Epithelial cell of proximal tubule (primary cell): ENCODE data around the gene HTN1. TPM values are rescaled to one million over a fixed set of nuclear protein-coding genes. Genes with fewer than 3 reads are reported as not detected.
"Not testable (repeated sequence)": the region's sequence is repeated elsewhere in the genome, so short reads cannot be mapped to it uniquely, and the experiment has no call there.

Experiments used
- DNase-seq: peaks from one replicate; pipeline ENCODE4 v3.0.0-alpha.2; 2011; ENCODE audit warnings: low read depth
- H3K4me3 ChIP-seq: 2 replicates; pipeline ENCODE4 v1.5.1; 2011; ENCODE audit warnings: low read depth, mild to moderate bottlenecking, low read length
- CTCF ChIP-seq: conservative IDR thresholded peaks from 2 replicates; pipeline ENCODE4 v1.5.1; 2012; ENCODE audit warnings: low read depth, mild to moderate bottlenecking, low read length
- total RNA-seq: library from RNA; depleted of rRNA; stranded (reverse); fragments of >200 nt; gene quantifications from 2 replicates; pipeline ENCODE4 v1.2.3, GENCODE V29; 2015

The HTN1 gene
- total RNA-seq, 1 donor from 2014 or later = not detected

- H3K4me3 ChIP-seq = no peak overlapping the region
- no peak for TF ChIP-seq CTCF
Measured at GRCh38 chr4:70041652-70042286, 8.5 kb upstream of the HTN1 start.

GRCh38 chr4:70056534-70056933 lies 6.3 kb downstream of the HTN1 start:
- not testable (repeated sequence) for H3K4me3 ChIP-seq, DNase-seq

More at GRCh38 chr4:70041652-70042286, 8.5 kb upstream of the HTN1 start:
- DNase-seq = no peak

GRCh38 chr4:70057651-70058050 lies 7.4 kb downstream of the HTN1 start:
- no peak for DNase-seq
- no peak overlapping the region for H3K4me3 ChIP-seq
- TF ChIP-seq CTCF = no peak

GRCh38 chr4:70059149-70059548 lies 8.9 kb downstream of the HTN1 start:
- no peak for TF ChIP-seq CTCF
- H3K4me3 ChIP-seq = no peak overlapping the region

GRCh38 chr4:70062000-70062399 lies 11.8 kb downstream of the HTN1 start:
- TF ChIP-seq CTCF = no peak
- no peak overlapping the region for H3K4me3 ChIP-seq
- no peak for DNase-seq

More at GRCh38 chr4:70059149-70059548, 8.9 kb downstream of the HTN1 start:
- no peak for DNase-seq

GRCh38 chr4:70080205-70080604 lies 30.0 kb downstream of the HTN1 start:
- no peak overlapping the region for H3K4me3 ChIP-seq
- no peak for TF ChIP-seq CTCF
- DNase-seq = no peak

- no peak overlapping the region for H3K4me3 ChIP-seq
- no peak for DNase-seq
- TF ChIP-seq CTCF = no peak
Measured at GRCh38 chr4:70099206-70099605, 49.0 kb downstream of the HTN1 start.

Other genes with a start within 250 kb of the HTN1 start
- gene SULT1E1, start 190.3 kb upstream of the HTN1 start, total RNA-seq = 0.43 TPM in 1 of 2 replicates, not detected in the other
- not detected in 2 replicates for gene CSN1S1, start 119.4 kb upstream of the HTN1 start, total RNA-seq
- gene CSN2, start 84.7 kb upstream of the HTN1 start, total RNA-seq = not detected in 2 replicates
- not detected in 2 replicates for gene STATH, start 54.5 kb upstream of the HTN1 start, total RNA-seq
- gene HTN3, start 22.0 kb upstream of the HTN1 start, total RNA-seq = not detected in 2 replicates
- not detected in 2 replicates for gene PRR27, start 103.8 kb downstream of the HTN1 start, total RNA-seq
- gene ODAM, start 145.3 kb downstream of the HTN1 start, total RNA-seq = not detected in 2 replicates
- not detected in 2 replicates for gene FDCSP, start 175.7 kb downstream of the HTN1 start, total RNA-seq
- not detected in 2 replicates for gene CSN3, start 192.2 kb downstream of the HTN1 start, total RNA-seq